WTC11 (cell line): ENCODE results near the gene NXT1.

ENCODE experiments used
- CREB1 ChIP-seq: sonication (generic); formaldehyde crosslinking; IDR thresholded peaks from 2 replicates; pipeline ENCODE4 v1.8.0; 2023; ENCODE audit warnings: mild to moderate bottlenecking, missing genetic modification reagents
- FOXP1 ChIP-seq: sonication (generic); formaldehyde crosslinking; IDR thresholded peaks from 2 replicates; pipeline ENCODE4 v1.8.0; 2022; ENCODE audit warnings: missing genetic modification reagents, mild to moderate bottlenecking, moderate library complexity, borderline replicate concordance
- RELA ChIP-seq: sonication (generic); formaldehyde crosslinking; IDR thresholded peaks from 2 replicates; pipeline ENCODE4 v1.8.1; 2022; ENCODE audit warnings: missing genetic modification reagents, mild to moderate bottlenecking, borderline replicate concordance
- ZNF317 ChIP-seq: sonication (generic); formaldehyde crosslinking; IDR thresholded peaks from 2 replicates; pipeline ENCODE4 v1.8.1; 2023; ENCODE audit warnings: low read depth, mild to moderate bottlenecking, moderate library complexity, missing genetic modification reagents, borderline replicate concordance
- TF ChIP-seq, protein P1 (sequence below): fragments of 200-600 bp; IDR thresholded peaks from 2 replicates; pipeline ENCODE4 v1.8.0; 2022; ENCODE audit warnings: antibody characterized with exemption
- TF ChIP-seq, protein P2 (sequence below): sonication (generic); formaldehyde crosslinking; IDR thresholded peaks from 2 replicates; pipeline ENCODE4 v1.8.1; 2022; ENCODE audit warnings: low read depth, missing genetic modification reagents, borderline replicate concordance
- TF ChIP-seq, protein P3 (sequence below): sonication (generic); formaldehyde crosslinking; IDR thresholded peaks from 2 replicates; pipeline ENCODE4 v1.8.0; 2023; ENCODE audit warnings: missing genetic modification reagents
- TF ChIP-seq, protein P4 (sequence below): sonication (generic); formaldehyde crosslinking; IDR thresholded peaks from 2 replicates; pipeline ENCODE4 v1.8.1; 2023; ENCODE audit warnings: mild to moderate bottlenecking, missing genetic modification reagents
- TF ChIP-seq, protein P5 (sequence below): sonication (generic); formaldehyde crosslinking; IDR thresholded peaks from 2 replicates; pipeline ENCODE4 v1.8.0; 2022; ENCODE audit warnings: mild to moderate bottlenecking, missing genetic modification reagents
- TF ChIP-seq, protein P6 (sequence below): sonication (generic); formaldehyde crosslinking; conservative IDR thresholded peaks from 2 replicates; pipeline ENCODE4 v1.8.1; 2022; ENCODE audit warnings: mild to moderate bottlenecking, missing genetic modification reagents

DNA sequence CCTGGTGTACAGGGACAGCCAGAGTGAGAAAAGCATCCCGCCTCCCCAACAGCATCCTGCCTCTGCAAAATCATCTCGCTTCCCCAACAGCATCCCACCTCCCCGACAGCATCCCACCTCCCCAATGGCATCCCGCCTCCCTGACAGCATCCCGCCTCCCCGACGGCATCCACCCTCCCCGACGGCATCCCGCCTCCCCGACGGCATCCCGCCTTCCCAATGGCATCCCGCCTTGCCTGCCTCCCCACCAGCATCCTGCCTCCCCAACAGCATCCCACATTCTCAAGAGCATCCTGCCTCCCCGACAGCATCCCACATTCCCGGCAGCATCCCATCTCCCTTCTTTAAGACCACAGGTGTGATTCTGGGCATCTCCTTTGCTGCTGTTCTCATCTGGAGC lies 46.0 kb upstream of the NXT1 start:
- TF ChIP-seq, protein P1, sequence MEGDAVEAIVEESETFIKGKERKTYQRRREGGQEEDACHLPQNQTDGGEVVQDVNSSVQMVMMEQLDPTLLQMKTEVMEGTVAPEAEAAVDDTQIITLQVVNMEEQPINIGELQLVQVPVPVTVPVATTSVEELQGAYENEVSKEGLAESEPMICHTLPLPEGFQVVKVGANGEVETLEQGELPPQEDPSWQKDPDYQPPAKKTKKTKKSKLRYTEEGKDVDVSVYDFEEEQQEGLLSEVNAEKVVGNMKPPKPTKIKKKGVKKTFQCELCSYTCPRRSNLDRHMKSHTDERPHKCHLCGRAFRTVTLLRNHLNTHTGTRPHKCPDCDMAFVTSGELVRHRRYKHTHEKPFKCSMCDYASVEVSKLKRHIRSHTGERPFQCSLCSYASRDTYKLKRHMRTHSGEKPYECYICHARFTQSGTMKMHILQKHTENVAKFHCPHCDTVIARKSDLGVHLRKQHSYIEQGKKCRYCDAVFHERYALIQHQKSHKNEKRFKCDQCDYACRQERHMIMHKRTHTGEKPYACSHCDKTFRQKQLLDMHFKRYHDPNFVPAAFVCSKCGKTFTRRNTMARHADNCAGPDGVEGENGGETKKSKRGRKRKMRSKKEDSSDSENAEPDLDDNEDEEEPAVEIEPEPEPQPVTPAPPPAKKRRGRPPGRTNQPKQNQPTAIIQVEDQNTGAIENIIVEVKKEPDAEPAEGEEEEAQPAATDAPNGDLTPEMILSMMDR, result no peak
- TF ChIP-seq, protein P2, sequence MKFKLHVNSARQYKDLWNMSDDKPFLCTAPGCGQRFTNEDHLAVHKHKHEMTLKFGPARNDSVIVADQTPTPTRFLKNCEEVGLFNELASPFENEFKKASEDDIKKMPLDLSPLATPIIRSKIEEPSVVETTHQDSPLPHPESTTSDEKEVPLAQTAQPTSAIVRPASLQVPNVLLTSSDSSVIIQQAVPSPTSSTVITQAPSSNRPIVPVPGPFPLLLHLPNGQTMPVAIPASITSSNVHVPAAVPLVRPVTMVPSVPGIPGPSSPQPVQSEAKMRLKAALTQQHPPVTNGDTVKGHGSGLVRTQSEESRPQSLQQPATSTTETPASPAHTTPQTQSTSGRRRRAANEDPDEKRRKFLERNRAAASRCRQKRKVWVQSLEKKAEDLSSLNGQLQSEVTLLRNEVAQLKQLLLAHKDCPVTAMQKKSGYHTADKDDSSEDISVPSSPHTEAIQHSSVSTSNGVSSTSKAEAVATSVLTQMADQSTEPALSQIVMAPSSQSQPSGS (CRISPR knock-in tag), result no peak
- TF ChIP-seq, protein P3, sequence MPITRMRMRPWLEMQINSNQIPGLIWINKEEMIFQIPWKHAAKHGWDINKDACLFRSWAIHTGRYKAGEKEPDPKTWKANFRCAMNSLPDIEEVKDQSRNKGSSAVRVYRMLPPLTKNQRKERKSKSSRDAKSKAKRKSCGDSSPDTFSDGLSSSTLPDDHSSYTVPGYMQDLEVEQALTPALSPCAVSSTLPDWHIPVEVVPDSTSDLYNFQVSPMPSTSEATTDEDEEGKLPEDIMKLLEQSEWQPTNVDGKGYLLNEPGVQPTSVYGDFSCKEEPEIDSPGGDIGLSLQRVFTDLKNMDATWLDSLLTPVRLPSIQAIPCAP (CRISPR knock-in tag), result no peak
- TF ChIP-seq, protein P4, sequence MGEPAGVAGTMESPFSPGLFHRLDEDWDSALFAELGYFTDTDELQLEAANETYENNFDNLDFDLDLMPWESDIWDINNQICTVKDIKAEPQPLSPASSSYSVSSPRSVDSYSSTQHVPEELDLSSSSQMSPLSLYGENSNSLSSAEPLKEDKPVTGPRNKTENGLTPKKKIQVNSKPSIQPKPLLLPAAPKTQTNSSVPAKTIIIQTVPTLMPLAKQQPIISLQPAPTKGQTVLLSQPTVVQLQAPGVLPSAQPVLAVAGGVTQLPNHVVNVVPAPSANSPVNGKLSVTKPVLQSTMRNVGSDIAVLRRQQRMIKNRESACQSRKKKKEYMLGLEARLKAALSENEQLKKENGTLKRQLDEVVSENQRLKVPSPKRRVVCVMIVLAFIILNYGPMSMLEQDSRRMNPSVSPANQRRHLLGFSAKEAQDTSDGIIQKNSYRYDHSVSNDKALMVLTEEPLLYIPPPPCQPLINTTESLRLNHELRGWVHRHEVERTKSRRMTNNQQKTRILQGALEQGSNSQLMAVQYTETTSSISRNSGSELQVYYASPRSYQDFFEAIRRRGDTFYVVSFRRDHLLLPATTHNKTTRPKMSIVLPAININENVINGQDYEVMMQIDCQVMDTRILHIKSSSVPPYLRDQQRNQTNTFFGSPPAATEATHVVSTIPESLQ (CRISPR knock-in tag), result no peak
- TF ChIP-seq, protein P5, sequence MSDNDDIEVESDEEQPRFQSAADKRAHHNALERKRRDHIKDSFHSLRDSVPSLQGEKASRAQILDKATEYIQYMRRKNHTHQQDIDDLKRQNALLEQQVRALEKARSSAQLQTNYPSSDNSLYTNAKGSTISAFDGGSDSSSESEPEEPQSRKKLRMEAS (CRISPR knock-in tag), result no peak
- TF ChIP-seq, protein P6, sequence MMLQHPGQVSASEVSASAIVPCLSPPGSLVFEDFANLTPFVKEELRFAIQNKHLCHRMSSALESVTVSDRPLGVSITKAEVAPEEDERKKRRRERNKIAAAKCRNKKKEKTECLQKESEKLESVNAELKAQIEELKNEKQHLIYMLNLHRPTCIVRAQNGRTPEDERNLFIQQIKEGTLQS (CRISPR knock-in tag), result no peak
- TF ChIP-seq ZNF317 (CRISPR knock-in tag) (no peak), CREB1 (CRISPR knock-in tag) (no peak), RELA (CRISPR knock-in tag) (no peak), FOXP1 (CRISPR knock-in tag) (no peak)
